Left kidney (tissue), 2 donors: ENCODE data around the gene DQX1. TPM values are rescaled to one million over a fixed set of nuclear protein-coding genes. Genes with fewer than 3 reads are reported as not detected.

Experiments used
- DNase-seq: peaks from one replicate; pipeline ENCODE4 v3.0.0-alpha.2; 2013
- polyA plus RNA-seq: library from polyadenylated mRNA; unstranded; fragments of 120-200 nt; gene quantifications from one replicate; pipeline ENCODE4 v1.2.1, GENCODE V29; 2013; ENCODE audit not compliant: insufficient read length

The DQX1 gene
- polyA plus RNA-seq, 1 donor: 0.40 TPM

DNA sequence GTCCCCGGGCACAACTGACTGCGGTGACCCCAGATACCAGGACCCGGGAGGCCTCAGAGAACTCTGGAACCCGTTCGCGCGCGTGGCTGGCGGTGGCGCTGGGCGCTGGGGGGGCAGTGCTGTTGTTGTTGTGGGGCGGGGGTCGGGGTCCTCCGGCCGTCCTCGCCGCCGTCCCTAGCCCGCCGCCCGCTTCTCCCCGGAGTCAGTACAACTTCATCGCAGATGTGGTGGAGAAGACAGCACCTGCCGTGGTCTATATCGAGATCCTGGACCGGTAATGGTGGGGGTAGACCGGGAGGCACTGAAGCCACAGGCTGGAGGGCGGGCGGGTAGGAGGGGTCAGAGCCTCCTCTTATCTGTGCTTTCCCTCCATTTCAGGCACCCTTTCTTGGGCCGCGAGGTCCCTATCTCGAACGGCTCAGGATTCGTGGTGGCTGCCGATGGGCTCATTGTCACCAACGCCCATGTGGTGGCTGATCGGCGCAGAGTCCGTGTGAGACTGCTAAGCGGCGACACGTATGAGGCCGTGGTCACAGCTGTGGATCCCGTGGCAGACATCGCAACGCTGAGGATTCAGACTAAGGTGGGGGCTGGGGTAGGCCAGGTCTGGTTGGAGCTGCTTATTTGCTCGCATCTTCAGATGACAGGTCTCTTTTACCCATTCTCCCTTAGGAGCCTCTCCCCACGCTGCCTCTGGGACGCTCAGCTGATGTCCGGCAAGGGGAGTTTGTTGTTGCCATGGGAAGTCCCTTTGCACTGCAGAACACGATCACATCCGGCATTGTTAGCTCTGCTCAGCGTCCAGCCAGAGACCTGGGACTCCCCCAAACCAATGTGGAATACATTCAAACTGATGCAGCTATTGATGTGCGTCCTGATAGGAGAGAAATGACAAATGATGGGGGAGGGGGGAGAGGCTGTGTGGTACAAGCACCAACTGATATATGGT lies 4.5 kb upstream of the DQX1 start:
- no peak for DNase-seq

- peak; percentile 98 for DNase-seq
Measured at GRCh38 chr2:74529357-74530238, 3.6 kb upstream of the DQX1 start, which contains the start of the genes AUP1 and HTRA2. Gene AUP1 (minus strand): TSS chr2:74529706. CDS start chr2:74529629, 77 bp downstream. Gene HTRA2 (plus strand): TSS chr2:74529933. CDS start chr2:74530007, 74 bp downstream.

DNA sequence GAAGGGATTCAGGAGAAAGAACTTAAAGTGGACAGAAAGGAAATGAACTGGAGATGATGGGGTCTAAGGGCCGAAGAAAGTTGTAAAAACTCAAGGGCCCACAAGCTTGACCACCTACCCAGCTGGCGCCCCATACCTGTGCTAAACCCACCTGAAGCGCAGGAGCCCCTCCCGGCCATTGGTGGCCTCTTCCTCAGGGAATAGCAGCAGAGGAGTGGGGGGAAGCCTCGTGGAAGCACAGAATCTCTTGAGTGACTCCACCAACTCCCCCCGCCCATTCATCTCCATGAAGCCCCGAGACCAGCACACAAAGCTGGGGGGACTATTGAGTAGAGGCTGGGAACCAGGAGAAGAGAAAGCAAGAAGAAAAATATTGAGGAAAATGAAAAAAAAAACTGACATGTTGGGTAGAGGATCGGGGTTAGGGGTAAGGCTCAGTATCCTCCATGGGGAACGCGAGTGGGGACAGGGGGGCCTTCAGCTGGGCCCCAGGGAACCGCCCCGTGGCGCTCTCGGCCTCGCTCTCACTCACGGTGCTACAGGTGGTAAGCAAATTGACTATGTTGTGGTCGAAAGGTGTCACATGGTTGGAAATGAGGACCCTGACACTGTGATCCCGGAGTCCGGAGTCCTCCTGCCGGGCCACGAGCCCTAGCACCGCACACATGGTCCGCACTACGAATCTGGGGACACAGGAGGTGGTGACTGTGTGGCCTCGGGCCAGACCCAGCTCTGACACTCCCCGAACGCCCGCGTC lies 2.7 kb upstream of the DQX1 start:
- no peak for DNase-seq

DNA sequence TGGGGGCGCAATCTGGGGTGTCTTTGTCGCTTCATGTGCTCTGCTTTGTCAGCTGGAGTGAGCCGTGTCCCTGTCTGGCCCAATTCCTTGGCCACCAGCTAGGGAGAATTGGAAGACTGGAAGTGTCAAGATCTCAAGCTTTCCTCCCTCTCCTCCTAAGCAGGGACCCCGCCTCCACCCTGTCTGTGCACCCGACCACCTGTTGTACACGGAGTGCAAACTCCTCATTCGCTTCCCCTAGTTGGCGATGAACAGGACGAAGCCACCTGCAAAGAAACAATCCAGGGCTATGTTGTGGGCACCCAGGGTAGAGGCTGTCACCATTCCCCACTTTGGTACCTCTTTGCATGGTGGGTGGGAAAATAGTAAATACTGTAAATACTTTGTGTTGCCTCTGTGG lies 1.7 kb upstream of the DQX1 start:
- DNase-seq: no peak

- no peak for DNase-seq
Measured at GRCh38 chr2:74526649-74527230, 709 bp upstream of the DQX1 start.

DNA sequence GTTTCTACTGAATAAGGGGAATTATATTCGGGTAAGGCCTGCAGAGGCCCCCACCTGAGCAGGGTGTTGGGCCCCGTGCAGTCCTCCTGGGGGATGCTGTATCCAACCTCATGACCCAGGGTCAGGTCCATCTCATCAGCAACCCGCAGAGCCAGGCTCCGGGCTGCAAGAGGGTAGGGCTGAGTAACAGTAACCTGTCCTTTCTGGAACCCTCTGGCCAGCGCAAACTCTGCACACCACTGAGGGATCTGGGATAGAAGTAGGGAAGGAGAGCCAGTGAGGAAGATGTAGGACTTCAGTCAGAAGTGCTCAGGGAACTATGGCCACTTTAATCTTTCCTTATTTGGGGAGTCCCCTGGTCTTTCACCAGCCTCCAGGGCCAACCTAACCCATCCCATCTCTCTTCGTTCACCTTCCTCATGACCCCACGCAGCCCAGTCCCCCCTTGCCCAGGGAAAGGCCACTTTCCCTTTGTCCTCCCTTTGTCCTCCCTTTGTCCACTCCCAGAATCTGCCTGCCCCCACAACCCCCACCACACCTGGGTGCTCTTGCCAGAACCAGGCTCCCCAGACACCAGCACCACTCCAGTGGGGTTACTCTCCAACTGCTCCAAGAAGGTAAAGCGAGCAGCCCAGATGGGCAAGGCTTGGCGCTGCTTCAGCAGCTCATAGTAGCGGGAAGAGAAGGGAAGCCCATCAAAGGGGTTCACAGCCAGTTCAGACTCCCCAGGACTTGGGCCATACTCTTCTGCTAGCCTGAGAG lies 895 bp downstream of the DQX1 start:
- no peak for DNase-seq

DNA sequence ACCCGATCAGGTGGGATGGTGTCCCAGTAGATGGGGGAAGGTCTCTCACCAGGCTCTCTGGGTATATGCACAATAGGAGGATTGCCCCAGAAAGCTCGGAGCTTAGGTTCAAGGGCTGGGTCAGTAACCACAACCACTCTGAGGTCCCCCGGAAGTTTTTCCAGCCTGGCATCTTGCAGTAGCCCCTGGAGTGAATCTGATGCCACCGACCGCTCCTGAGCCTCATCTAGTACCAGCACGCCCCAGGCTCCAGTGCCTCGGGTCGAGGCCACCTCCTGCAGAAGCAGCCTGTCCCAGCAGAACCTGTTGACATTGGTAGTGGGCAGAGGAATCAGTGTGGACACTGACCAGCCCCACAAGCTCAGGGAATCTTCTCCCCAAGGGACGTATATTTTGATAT lies 2.0 kb downstream of the DQX1 start:
- no peak for DNase-seq

DNA sequence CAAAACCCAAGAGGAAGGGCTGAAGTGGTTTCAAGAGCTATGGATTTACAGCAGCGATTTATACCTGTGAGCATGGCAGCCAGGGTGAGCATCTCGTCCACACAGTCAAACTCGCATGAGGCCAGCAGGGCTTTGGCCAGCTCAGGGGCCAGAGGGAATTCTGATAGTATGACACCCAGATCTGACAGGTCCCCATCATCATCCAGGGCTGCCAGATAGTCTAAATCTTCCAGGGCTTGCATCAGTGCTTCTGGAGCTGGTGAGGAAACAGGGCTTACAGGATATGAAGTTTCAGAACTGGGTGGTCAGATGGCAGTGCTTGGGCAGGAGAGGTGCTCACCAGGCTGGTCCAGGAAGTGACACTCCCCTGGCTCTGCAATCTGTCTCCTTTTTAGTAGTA lies 3.5 kb downstream of the DQX1 start:
- DNase-seq: no peak

GRCh38 chr2:74516650-74517049 lies 9.4 kb downstream of the DQX1 start:
- no peak for DNase-seq

DNA sequence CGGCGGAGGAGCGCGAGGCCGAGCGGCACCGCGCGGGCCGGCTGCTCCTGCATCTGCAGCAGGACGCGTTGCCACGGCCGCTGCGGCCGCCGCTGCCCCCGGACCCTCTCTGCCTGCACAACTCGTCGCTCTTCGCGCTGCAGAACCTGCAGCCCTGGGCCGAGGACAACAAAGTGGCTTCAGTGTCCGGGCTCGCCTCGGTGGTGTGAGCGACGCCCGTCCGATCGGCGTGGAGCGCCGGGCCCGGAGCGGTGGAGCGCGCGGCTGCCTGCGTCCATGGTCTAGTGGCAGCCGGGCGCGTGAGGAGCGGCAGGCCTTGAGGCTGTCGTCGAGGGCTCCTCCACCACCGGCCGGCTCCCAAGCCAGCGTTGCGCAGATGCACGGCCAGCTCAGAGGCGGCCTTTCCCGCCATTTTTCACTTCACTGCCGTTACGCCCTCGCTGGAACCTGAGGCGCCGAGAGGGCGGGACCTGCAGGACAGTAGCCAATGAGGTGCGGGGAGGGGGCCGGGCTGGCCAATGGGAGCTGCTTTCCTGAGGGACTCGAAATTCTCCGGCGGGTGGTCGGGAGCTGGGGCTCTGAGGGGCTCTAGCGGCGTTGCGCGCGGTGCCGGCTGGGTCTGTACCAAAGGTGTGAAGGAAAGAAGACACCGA lies 9.9 kb downstream of the DQX1 start:
- no peak for DNase-seq

GRCh38 chr2:74515271-74515980 lies 10.6 kb downstream of the DQX1 start:
- no peak for DNase-seq

GRCh38 chr2:74514368-74515270 lies 11.4 kb downstream of the DQX1 start, which contains the start of gene TLX2:
Gene TLX2 (plus strand): TSS chr2:74514450. CDS start chr2:74514807, 357 bp downstream.
- DNase-seq: no peak

- no peak for DNase-seq
Measured at GRCh38 chr2:74513605-74514367, 12.2 kb downstream of the DQX1 start.

DNA sequence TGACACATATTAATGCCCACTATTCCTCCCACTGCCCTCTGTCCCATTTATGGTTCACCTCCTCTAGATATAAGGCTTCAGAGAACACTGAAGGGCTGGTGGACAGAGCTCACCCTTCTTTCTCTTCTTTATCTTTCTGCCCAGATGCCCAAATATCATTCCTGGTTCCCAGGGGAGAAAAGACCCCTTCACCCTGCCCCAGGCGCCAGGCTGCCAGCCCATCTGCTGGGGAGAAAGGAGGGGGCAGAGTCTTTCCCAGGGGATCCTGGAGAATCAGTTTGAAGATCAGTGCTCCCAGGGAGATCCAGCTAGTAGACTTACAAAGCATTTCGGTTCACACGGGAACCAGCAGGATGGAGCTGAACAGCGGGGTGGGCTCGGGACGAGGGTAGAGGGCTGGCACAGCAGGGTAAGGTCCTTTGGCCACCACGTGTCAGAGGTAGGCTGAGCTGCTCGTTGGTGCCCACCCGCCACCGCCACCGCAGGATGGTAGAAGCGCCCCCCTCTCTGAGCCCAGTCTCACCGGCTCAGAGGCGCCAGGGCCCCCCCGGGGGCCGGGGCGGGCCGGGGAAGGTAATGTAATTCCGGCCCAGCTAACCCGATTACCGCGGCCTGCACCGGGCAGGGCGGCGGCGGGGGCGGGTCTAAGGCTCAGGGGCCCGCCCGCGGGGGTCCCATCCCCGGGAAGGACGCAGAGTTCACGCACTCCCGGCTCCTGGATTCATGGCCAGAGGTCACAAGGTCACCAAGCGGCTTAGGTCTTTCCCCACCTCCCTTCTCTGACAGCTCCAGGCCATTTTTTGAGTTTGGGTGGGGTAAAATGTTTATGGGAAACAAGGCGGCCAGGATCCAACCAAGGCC lies 13.1 kb downstream of the DQX1 start:
- no peak for DNase-seq

DNA sequence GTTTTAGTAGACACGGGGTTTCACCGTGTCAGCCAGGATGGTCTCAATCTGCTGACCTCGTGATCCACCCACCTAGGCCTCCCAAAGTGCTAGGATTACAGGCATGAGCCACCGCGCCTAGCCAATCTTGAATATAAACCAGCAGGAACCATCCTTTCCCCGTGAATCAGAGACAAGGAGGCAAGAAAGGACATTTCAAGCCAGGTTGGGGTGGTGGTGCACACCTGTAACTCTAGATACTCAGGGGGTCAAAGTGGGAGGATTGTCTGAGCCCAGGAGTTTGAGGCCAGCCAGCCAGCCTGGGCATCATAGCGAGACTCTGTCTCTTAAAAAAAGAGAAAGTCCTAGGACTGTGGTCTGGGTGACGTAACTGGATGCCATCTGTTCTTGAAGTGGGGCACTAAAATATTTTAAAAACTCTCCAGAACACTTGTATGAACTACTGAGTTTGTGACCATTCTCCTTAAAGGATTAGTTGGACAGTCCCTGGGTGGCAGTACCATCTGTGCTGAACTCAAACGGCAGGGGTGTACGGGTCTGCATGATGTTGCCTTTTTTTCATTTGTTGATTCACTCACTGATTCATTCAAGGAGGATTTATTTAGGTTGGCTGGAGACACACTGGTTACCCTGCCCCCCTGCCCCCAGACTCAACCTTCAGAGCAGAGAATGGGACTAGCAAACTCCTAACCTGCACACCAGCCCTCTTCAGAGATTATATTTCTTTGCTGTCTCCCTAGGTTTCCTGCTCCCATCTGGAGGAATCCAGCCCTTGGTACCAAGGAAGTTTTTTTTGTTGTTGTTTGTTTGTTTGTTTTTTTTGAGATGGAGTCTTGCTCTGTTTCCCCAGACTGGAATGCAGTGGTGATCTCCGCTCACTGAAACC lies 14.7 kb downstream of the DQX1 start:
- DNase-seq: no peak

- DNase-seq: no peak
Measured at GRCh38 chr2:74510272-74510671, 15.8 kb downstream of the DQX1 start.
